Stimulated activated CD8-positive, alpha-beta memory T cell treated with anti-CD3 and anti-CD28 coated beads, Interleukin-4, amount 100 ng/mL, for 48 hours (primary cell): Measurements from ENCODE around the gene SERPINB13.
"Not testable (repeated sequence)": the region's sequence is repeated elsewhere in the genome, so short reads cannot be mapped to it uniquely, and the experiment has no call there.

Experiments used
- DNase-seq: peaks from one replicate; pipeline ENCODE4 v3.0.0-alpha.2; 2020

Gene SERPINB13

DNA sequence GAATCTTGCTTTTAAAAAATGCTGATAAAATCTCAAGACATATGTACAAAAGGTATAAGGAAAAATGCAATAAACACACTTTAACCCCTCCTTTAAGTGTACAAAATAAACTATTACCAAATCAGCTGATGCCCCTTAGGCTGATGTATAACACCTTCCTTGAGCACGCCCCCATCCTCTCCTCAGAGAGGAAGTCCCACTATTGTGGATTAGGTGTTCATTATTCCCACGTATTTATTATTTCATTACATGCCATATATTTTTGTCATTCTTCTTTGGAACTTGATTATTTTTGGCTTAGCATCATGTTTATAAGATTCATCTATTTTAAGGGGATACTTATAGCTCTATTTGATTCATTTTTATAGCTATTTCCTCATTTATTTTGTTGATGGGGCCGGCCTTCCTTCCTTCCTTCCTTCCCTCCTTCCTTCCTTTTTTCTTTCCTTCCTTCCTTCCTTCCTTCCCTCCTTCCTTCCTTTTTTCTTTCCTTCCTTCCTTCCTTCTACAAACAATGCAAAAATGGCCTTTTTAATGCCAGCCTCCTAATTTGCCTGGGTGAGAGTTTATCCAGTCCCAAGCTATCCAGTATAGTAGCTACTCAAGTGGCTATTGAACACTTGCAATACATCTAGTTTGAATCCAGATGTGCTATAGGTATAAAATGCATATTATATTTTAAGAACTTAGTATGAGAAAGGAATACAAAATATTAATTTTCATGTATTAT is 4.0 kb downstream of the SERPINB13 start:
- DNase-seq = no peak

DNA sequence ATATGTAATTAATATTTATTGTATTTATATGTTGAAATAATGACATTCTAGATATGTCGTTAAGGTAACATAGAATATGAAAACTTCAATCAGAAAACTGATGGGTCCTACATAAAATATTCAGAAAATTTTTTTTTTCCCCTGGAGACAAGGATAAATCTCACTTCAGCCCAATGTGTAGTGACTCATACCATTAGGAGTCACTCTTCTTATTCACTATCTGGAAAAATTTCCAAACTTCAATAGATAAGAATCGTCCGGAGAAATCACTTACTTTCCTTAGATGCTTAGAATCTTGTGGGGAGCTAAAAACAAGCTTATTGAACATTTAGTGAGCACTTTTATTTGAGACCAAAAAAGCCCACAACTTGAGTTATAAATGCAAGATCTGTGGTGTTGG is 4.6 kb downstream of the SERPINB13 start:
- DNase-seq = no peak

DNA sequence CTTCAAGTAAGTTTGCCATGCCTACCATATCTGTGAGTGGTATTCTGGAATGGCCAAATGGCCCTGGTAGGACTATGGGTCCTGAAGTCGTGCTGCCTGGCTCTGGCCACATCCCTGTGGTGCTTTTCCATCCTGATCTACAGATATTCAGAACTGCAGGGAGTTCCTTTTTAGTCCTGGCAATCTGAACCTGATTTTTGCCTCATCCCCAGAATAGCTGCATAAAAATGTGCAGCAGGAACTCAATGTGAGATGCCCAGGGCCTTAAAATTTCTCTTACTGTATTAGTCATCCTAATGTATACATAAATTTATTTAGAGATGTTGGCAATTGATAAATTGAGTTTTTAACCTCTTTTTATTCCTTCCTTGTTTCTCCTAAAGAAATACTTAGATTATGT is 5.3 kb downstream of the SERPINB13 start:
- no peak for DNase-seq

DNA sequence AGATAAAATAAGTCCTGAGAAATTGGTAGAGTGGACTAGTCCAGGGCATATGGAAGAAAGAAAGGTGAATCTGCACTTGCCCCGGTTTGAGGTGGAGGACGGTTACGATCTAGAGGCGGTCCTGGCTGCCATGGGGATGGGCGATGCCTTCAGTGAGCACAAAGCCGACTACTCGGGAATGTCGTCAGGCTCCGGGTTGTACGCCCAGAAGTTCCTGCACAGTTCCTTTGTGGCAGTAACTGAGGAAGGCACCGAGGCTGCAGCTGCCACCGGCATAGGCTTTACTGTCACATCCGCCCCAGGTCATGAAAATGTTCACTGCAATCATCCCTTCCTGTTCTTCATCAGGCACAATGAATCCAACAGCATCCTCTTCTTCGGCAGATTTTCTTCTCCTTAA is 9.8 kb downstream of the SERPINB13 start:
- DNase-seq = no peak

DNA sequence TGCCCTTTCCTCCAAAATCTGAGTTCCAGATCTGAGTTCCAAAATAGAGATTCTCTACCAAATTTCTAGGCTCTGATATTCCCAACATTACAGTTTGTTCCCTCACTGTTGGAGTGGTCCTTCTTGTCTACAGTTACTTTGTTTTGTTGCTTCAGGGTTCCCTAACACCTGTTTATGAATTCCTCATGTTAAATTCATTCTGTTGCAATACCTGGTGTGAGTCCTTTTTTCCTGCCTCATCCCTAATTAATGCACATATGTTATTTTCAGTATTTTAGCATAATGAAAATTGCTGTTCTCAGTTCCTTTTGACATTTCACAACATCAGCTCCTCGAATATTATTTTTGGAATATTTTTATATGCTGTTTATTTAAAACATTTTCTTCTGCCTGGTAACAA is 16.2 kb downstream of the SERPINB13 start:
- DNase-seq = no peak

DNA sequence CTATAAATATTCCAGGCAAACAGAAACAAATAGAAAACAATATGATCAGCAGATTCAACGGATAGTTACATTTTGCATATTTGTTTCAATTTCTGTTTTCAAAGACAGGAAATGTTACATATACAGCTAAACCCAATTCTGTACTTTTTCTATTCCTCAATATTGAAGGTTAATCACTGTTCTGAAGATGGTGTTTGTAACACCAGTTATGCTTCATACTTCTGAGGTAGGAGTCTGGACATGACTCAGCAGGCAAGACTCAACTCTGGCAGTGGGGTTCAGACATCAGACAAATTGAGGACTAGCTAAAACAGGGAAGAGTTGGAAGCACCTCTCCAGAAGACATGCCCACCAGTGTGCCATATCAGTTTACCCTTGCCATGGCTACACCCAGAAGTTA is 16.6 kb downstream of the SERPINB13 start:
- DNase-seq = no peak

DNA sequence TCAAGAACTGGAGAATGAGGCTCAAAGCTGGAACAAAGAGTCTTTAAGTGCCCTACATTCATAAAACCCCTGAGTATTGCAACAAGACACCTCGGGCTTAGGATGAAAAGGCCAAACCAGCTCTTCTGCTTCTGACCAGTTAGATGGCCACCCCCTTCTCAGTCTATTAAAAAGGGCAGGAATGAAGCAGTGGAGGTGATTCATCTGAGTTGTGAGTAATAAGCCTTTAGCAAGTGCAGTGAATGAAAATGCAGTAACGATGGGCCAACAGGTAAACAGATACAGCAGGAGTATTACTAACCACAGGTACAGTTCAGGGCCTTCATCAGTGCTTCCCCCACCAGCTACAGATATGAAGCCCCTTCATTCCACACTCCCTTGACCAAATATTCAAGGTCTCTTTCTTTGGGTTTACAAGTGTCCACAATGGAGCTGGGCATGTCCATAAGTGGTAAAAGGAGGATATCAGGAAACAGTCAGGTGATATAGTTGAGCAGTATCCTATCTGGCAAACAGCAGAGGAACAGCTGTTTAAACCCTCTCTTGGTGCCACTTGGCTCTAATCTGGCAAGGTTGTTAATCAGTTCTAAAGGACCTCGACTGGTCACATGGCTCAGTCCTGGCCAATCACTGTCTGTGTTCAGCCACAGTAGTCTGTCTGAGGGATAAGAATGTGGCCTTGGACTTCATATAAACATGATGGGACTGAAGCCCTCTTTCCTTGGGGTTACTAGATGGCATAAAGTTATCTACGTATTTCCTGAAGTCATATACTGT is 17.8 kb downstream of the SERPINB13 start:
- DNase-seq = no peak

DNA sequence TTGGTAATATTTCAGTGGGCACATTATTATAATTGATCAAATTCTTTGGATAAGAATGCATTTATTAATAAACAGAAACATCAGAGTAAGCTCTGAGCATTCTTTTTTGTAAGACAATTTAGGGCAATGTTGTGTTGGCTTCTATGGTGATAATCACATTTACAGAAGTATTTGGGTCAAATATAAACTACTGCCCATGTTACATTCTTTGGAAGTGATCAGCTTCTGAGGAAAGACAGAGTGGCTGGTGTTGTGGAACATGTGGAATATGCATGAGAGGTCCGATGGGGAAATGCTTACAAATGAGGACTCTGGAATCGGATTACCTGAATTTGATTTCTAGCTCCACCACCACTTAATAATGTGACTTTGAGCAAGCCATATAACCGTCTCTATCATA is 19.4 kb downstream of the SERPINB13 start:
- DNase-seq = no peak

DNA sequence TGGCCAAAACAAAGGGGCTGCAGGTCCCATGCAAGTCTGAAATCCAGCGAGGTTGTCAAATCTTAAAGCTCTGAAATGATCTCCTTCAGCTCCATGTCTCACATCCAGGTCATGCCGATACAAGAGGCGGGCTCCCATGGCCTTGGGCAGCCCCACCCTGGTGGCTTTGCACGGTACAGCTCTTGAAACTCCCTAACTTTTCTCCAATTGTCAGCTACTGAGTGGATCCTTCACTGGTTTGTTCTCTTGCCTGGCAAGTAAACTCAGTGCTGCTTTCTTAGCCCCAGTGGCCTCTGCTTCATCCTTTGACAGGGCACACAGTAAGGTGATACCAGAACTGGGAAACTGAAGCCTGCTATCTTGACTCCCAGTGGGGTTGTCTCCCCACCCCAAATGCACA is 26.3 kb downstream of the SERPINB13 start:
- DNase-seq = no peak

DNA sequence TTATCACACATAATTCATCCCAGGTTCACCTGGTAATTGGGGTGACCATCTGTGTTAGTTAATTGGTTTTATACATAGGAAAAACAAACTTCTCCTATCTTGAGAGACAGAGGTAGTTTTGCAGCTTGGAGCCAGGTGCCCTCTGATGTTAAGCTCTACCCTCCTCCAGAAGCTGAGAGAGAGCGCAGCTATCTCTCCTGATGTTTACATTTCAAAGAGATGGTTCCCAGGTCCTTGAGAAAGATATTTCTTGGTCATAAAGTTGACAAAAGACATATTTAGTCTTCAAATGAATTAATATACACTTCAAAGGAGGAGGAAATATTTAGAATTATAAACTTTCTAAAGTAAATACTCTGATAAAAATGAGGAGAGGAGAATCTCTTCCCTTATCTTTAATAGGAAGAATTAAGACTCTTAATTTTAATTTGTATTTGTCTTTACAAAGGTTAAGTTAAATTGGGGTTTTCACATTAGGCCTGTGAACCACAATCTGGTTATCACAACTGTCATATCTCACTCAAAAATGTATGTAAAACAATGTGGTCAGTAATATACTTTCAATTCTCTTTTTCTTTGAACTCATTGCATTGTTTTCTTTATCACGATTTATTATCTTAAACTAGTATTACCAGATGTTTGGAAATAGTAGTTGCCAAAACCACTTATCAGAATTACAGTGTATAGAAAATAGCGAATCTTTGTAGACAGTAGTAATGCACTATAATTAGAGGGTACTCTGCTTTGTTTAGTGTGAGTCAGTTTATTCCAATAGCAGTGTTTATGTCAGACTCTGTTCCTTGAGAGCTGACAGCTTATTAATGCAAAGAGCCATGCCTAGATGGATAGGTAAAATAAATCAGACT is 30.1 kb downstream of the SERPINB13 start:
- no peak for DNase-seq

DNA sequence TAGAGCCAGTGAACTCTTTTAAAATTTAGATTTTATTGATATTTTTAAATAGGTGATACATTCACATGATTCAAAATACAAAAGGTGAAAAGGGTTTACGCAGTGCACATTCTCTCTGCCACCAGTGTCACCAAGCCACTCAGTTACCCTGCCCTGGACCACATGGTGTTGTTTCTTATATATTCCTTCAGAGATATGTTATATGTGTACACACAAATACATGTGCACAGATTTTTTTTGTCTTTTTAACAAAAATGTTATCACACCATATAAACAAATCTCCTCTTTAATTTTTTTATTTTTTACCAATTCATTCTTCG is 30.7 kb downstream of the SERPINB13 start:
- DNase-seq = no peak

DNA sequence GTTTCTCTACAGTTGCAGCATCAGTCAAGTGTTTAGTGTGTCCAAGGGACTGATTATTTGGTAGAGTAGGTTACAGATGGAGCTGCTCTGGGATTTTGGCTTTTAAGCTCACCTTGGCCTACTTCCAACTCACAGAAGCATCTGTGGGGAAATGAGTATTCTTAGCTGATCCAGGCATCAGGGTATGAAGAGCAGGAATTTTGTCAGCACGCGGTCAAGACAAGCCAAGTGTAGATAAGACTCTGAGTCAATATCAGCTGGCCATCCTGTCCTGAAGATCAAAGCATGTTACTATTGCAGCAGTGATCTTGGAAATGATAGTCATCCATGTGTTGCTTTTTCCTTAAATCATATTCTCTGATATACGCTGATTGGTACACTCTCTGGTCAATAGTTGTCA is 32.5 kb downstream of the SERPINB13 start:
- no peak for DNase-seq

DNA sequence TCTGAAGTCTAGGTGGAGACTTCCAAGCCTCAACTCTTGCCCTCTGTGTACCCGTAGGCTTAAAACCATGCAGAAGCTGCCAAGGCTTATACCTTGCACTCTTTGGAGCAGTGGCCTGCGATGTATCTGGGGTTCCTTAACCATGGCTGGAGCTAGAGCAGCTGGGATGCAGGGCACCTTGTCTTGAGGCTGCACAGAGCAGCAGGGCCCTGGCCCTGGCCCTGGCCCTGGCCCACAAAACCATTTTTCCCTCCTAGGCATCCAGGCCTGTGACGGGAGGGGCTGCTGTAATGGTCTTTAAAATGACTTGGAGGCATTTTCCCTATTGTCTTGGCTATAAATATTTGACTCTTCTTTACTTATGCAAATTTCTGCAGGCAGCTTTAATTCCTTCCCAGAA is 37.7 kb downstream of the SERPINB13 start:
- DNase-seq = no peak

DNA sequence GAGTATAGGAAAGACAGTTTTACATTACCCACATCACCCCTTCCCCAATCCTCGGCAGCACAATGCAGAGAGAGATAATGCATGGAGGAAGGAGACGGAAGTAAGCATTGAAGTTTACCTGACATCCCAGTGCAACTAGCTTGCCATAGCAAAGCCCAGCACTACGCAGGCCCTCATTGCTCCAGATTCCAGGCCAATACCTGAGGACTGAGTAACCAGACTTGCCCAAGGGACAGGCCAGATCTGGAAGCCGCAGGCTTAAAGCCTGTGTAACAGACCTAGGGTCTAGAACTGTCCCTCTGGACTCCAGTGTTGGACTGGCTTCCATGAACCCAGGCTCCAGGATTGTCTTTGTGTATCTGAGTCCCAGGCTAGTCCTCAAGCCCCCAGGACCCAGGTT is 39.3 kb downstream of the SERPINB13 start:
- DNase-seq = no peak

DNA sequence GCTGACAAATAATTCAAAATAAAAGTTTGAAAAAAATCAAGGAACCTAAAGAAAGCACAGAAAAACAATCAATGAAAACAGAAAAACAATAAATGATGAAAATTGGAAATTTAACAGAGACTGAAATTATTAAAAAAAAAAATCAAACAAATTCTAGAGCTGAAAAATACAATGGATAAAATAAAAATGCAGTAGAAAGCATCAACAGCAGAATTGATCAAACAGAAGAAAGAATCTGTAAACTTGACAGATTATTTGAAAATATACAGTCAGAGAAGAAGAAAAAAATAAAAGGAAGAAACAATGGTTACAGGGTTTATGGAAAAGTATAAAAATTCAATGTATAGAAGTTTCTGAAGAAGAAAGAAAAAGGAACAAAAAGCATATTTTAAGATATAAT is 40.7 kb downstream of the SERPINB13 start:
- DNase-seq = no peak

DNA sequence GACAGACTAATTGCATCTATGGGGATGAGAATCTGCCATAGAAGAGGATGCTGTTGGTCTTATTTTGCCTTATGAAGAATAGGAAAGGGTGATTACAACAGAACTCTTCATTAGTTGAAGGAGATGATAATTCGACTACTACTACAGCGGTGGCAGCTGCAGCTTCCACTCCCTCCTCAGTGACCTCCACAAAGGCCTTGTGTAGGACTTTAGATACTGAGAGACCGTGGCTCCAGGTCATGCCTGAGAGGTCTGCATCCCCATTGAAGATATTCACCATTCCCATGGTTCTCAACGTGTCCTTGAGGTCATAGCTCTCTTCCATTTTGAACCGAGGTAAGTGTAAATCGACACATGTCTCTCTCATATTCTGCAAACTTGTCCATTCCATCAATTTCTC is 50.6 kb downstream of the SERPINB13 start:
- no peak for DNase-seq

DNA sequence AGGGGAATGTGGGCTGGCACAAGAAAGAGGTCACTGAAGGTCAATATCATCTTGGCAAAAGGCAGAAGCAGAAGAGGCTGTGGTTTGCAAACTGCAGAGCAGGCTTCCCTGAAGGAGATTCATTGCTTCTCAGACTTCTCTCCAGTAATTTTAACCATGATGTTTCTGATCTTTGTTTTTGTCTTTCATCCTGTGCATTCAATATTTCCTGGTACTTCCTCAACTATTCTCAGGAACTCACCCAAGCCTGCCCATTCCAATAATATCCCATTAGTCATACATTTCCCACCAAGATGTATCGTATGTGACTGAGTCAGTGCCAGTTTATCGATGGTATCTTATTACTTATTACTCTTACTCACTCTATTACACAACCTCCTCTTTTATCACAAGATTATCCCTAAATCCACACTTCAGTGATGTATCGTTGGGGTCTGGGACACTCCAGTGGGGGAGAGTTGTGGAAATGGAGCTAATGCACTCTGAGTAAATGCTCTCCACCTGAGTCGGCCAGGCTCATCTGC is 54.1 kb downstream of the SERPINB13 start:
- DNase-seq = not testable (repeated sequence)

DNA sequence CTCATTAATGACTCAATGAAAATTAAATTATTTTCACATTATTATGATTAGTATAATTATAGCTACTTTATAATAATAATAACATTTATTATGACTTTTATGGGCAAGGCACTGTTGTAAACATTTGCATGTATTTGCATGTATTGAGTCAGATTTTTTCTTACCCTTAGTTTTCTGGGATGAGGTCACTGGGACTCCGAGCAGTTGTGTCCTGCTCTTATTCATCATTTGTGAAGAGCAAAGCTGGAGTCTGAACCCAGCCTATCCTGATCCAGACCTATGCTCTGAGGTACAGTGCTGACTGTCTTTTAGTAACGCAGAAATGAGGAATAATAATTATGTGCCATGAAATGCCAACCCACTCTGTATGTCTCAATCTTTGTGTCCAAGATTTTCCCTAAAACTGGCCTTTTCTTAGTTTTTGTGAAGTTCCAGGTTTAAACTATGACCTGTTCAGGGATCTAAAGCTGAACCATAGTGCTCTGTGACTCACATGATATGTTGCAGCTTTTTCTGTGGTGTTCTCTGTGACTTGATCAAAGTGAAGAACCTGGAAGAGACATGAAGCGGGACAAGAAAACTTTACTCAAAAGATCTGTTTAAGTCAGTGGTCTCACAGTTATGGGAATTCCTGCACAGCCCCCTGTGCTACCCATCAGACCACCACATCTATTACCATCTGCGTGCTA is 55.7 kb downstream of the SERPINB13 start:
- DNase-seq = not testable (repeated sequence)

DNA sequence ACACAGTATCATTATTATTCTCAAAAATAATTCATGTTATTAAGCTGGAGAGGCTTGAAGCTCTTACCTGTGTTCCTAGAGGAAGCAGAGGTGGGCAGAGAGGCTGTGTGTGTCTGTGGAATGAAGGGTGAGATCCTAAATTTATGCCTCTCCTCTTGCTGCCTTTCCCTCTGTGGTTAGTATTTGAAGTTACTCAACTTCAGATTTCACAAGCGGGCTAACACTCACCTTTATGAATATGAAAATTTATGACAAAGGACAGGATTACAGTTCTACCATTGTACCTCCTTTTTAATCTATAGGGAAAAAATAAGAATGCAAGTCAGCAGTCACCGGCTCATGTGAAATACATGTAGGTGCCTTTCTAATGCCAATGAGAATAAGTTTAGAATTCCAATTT is 57.0 kb downstream of the SERPINB13 start, which contains the start of gene SERPINB4:
Gene SERPINB4, minus strand, starts transcription at position 115 of the 400 bp plus-strand sequence. CDS start 679 bp downstream, outside the sequence.
- DNase-seq = not testable (repeated sequence)

DNA sequence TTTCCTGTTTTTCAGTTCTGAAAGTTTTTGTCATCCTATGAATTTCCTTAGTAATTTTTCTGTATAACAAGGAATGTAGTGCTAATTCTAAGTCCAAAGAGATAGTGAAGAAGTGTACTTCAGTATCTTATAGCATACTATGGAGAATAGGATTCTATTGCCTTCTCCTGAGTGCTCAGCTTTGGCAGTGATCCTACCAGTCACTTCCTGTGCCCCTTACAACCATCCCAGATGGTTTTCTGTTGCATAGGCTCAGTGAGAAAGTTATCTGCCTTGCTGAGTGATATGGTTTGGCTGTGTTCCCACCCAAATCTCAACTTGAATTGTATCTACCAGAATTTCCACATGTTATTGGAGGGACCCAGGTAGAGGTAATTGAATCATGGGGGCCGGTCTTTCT is 57.6 kb downstream of the SERPINB13 start:
- DNase-seq = not testable (repeated sequence)

DNA sequence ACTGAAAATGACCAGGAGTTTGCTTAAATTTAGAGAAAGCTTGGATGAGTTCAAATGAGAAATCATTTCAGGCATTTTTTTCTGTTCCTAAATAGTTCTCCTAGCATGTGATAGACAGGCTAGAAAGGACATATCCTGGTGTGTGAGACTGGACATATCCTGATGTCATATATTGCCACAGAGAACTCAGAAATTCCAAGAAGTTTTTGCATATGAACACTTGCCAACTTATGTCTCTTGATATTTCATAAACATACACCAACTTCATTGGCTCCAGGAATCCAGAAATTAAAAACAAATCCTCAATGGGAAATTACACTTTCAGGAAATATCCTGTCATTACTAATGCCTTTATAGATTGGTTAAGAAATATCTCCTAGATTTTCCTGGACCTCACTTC is 59.8 kb downstream of the SERPINB13 start:
- DNase-seq = no peak

DNA sequence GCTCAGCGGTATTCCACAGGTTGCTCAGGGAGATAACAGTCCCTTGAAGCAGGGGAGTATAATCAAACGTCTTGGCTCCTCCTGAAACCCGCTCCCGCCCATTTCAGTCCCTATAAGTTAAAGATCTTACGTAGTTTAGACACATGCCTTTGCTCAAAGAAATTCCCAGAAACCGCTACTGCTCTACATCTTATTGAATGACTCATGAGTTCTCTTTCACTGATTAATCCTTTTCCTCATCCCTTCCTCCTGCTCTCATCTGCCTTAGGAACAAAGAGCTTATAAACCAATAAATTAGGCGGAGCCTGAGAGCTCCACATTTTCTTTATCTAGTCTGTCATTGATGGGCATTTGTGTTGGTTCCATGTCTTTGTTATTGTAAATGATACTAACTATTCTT is 61.1 kb downstream of the SERPINB13 start:
- no peak for DNase-seq
